GM12801 (cell line): Measurements from ENCODE around the gene TAP2.

Source experiments
- CTCF ChIP-seq: IDR thresholded peaks from one replicate; pipeline ENCODE4 v1.5.1; 2011; ENCODE audit warnings: control low read depth; ENCODE audit not compliant: insufficient read length; ENCODE audit errors: extremely low read depth

The TAP2 gene

GRCh38 chr6:32858194-32858593 lies 19.7 kb upstream of the TAP2 start:
- no peak for TF ChIP-seq CTCF

GRCh38 chr6:32857156-32857891 lies 18.8 kb upstream of the TAP2 start:
- no peak for TF ChIP-seq CTCF

GRCh38 chr6:32855467-32856174 lies 17.1 kb upstream of the TAP2 start:
- TF ChIP-seq CTCF: no peak

- TF ChIP-seq CTCF: no peak
Measured at GRCh38 chr6:32854376-32855178, 16.0 kb upstream of the TAP2 start.

- no peak for TF ChIP-seq CTCF
Measured at GRCh38 chr6:32853541-32854375, 15.2 kb upstream of the TAP2 start, which contains the start of the genes PSMB9 and TAP1. Gene PSMB9, plus strand, starts transcription at chr6:32854192. Its CDS starts 38 bp downstream, at chr6:32854230. Gene TAP1, minus strand, starts transcription at chr6:32853704. Its CDS starts 68 bp downstream, at chr6:32853636.

GRCh38 chr6:32852844-32853540 lies 14.5 kb upstream of the TAP2 start:
- no peak for TF ChIP-seq CTCF
